GM23338 (cell line): ENCODE measurements around the gene POFUT2. TPM values are rescaled to one million over a fixed set of nuclear protein-coding genes. Genes with fewer than 3 reads are reported as not detected.

Experiments
- ATAC-seq: fragments of 200-7000 bp; cut with Tn5 transposase; 3 replicates; pipeline ENCODE4 v1.9.1; 2020
- DNase-seq: peaks from one replicate; pipeline ENCODE4 v3.0.0-alpha.2; 2015; ENCODE audit warnings: low spot score
- H2AFZ ChIP-seq: fragments of 200-600 bp; sonication (generic); 2 replicates; pipeline ENCODE4 v1.8.0; 2016; ENCODE audit warnings: antibody characterized with exemption, mild to moderate bottlenecking, moderate library complexity
- H3F3A ChIP-seq: fragments of 200-600 bp; sonication (generic); replicated peaks from 2 replicates; pipeline ENCODE4 v1.8.0; 2017; ENCODE audit warnings: antibody characterized with exemption, mixed run types, low read depth
- H3K27ac ChIP-seq: fragments of 200-600 bp; sonication (generic); 2 replicates; pipeline ENCODE4 v1.6.1; 2016; ENCODE audit warnings: low read depth
- H3K27me3 ChIP-seq: fragments of 200-600 bp; sonication (generic); 2 replicates; pipeline ENCODE4 v1.8.0; 2016; ENCODE audit warnings: mild to moderate bottlenecking, mixed run types, moderate library complexity; ENCODE audit not compliant: insufficient read depth
- H3K36me3 ChIP-seq: fragments of 200-600 bp; sonication (generic); 2 replicates; pipeline ENCODE4 v1.8.0; 2016; ENCODE audit warnings: mild to moderate bottlenecking; ENCODE audit not compliant: insufficient read depth
- H3K4me1 ChIP-seq: fragments of 200-600 bp; sonication (generic); 2 replicates; pipeline ENCODE4 v1.8.0; 2016; ENCODE audit warnings: mild to moderate bottlenecking, moderate library complexity; ENCODE audit not compliant: insufficient read depth
- H3K4me2 ChIP-seq: fragments of 200-600 bp; sonication (generic); 2 replicates; pipeline ENCODE4 v1.7.1; 2017; ENCODE audit warnings: mixed run types
- H3K4me3 ChIP-seq: fragments of 200-600 bp; sonication (generic); 2 replicates; pipeline ENCODE4 v1.6.1; 2016; ENCODE audit warnings: mixed run types
- H3K79me2 ChIP-seq: fragments of 200-600 bp; sonication (generic); replicated peaks from 2 replicates; pipeline ENCODE4 v1.8.0; 2017; ENCODE audit warnings: mild to moderate bottlenecking; ENCODE audit not compliant: insufficient read depth
- H3K9me2 ChIP-seq: fragments of 200-600 bp; sonication (generic); 2 replicates; pipeline ENCODE4 v1.8.0; 2017; ENCODE audit not compliant: insufficient read depth
- H4K20me1 ChIP-seq: fragments of 200-600 bp; sonication (generic); replicated peaks from 2 replicates; pipeline ENCODE4 v1.8.0; 2017; ENCODE audit warnings: mild to moderate bottlenecking; ENCODE audit not compliant: insufficient read depth
- H3K27ac Mint-ChIP-seq: 2 replicates; pipeline ENCODE4 v1.8.0; 2020; ENCODE audit warnings: inconsistent platforms, mild to moderate bottlenecking, moderate library complexity, mixed read lengths
- H3K27me3 Mint-ChIP-seq: 3 replicates; pipeline ENCODE4 v1.8.0; 2022; ENCODE audit warnings: low read depth, mild to moderate bottlenecking, moderate library complexity, mixed read lengths, inconsistent platforms; ENCODE audit not compliant: insufficient read depth, poor library complexity
- H3K36me3 Mint-ChIP-seq: 3 replicates; pipeline ENCODE4 v1.8.0; 2021; ENCODE audit warnings: low read depth, mild to moderate bottlenecking, inconsistent platforms, moderate library complexity, mixed read lengths
- H3K4me1 Mint-ChIP-seq: 3 replicates; pipeline ENCODE4 v1.8.0; 2020; ENCODE audit warnings: mild to moderate bottlenecking, inconsistent platforms, mixed read lengths
- H3K4me3 Mint-ChIP-seq: 3 replicates; pipeline ENCODE4 v1.8.0; 2021; ENCODE audit warnings: moderate library complexity, mild to moderate bottlenecking, inconsistent platforms, mixed read lengths
- H3K9me3 Mint-ChIP-seq: 3 replicates; pipeline ENCODE4 v1.8.0; 2020; ENCODE audit warnings: moderate library complexity, mild to moderate bottlenecking, inconsistent platforms, mixed read lengths
- CREB1 ChIP-seq: fragments of 250-450 bp; sonication (Bioruptor Pico); IDR thresholded peaks from 2 replicates; pipeline ENCODE4 v1.5.0; 2020; ENCODE audit warnings: low read depth, mild to moderate bottlenecking, moderate library complexity
- CTCF ChIP-seq, 2 experiments: fragments of 200-600 bp in 1 of 2; sonication (generic) in 1 of 2; conservative IDR thresholded peaks; 2 replicates each; pipeline versions ENCODE4 v1.5.1 to v1.6.1; 2016 to 2017; ENCODE audit warnings: antibody characterized with exemption in 2 of 2, low read depth in 2 of 2, mild to moderate bottlenecking in 2 of 2, moderate library complexity in 1 of 2
- EZH2 ChIP-seq: fragments of 200-600 bp; sonication (generic); IDR thresholded peaks from one replicate; pipeline ENCODE4 v1.8.0; 2017; ENCODE audit warnings: antibody characterized with exemption, mild to moderate bottlenecking, low read depth; ENCODE audit not compliant: unreplicated experiment
- JUNB ChIP-seq: IDR thresholded peaks from one replicate; pipeline ENCODE4 v1.6.1; 2016; ENCODE audit warnings: antibody characterized with exemption; ENCODE audit not compliant: unreplicated experiment
- NANOG ChIP-seq: IDR thresholded peaks from 2 replicates; pipeline ENCODE4 v1.6.1; 2016; ENCODE audit warnings: antibody characterized with exemption, borderline replicate concordance
- POLR2AphosphoS5 ChIP-seq: IDR thresholded peaks from 2 replicates; pipeline ENCODE4 v1.6.1; 2016; ENCODE audit warnings: antibody characterized with exemption, low read depth
- STAT1 ChIP-seq: IDR thresholded peaks from one replicate; pipeline ENCODE4 v1.6.1; 2016; ENCODE audit warnings: antibody characterized with exemption; ENCODE audit not compliant: unreplicated experiment
- ZNF114 ChIP-seq: fragments of 250-450 bp; sonication (Bioruptor Pico); IDR thresholded peaks from 2 replicates; pipeline ENCODE4 v1.5.0; 2020; ENCODE audit warnings: mild to moderate bottlenecking, moderate library complexity
- ZNF331 ChIP-seq: fragments of 250-450 bp; sonication (Bioruptor Pico); IDR thresholded peaks from 2 replicates; pipeline ENCODE4 v1.5.0; 2020; ENCODE audit warnings: low read depth, mild to moderate bottlenecking, moderate library complexity
- ZNF462 ChIP-seq: fragments of 250-450 bp; sonication (Bioruptor Pico); IDR thresholded peaks from 2 replicates; pipeline ENCODE4 v1.5.0; 2020; ENCODE audit warnings: mild to moderate bottlenecking, moderate library complexity
- polyA plus RNA-seq: library from polyadenylated mRNA; unstranded; fragments of >200 nt; fragmentation: Nextera tagmentation; extraction: Ambion mirVana; gene quantifications from 2 replicates; pipeline ENCODE4 v1.2.1, GENCODE V29; 2016
- total RNA-seq: library from RNA; depleted of rRNA; stranded (reverse); fragments of >200 nt; shearing (Covaris generic); gene quantifications from 2 replicates; pipeline ENCODE4 v1.2.3, GENCODE V29; 2014

The POFUT2 gene
- total and polyA plus RNA-seq, 2 experiments from 2014 or later, result 12.1 to 34.5 TPM

- Histone ChIP-seq H3K36me3 (no peaks in the 10 kb centered on the region; the same call in 1 of the 2 replicates), H3K4me2 (peak overlapping the region; percentile 68), H4K20me1 (no peaks in the 10 kb centered on the region), H3K27ac (no peak overlapping the region), H2AFZ (peak overlapping the region; percentile 90), H3K4me3 (no peak overlapping the region), H3F3A (no peaks in the 10 kb centered on the region), H3K27me3 (no peaks in the 10 kb centered on the region), H3K79me2 (no peaks in the 10 kb centered on the region), H3K4me1 (no peaks in the 10 kb centered on the region), H3K9me2 (no peaks in the 10 kb centered on the region)
- H3K9me3 Mint-ChIP-seq, result peaks cover 19% of the 10 kb centered on the region
- peaks cover 4% of the 10 kb centered on the region for H3K27me3 Mint-ChIP-seq
- no peak for TF ChIP-seq EZH2
- H3K4me3 Mint-ChIP-seq, result peak overlapping the region; percentile 54
- ATAC-seq (peak; percentile 82), DNase-seq (no peak)
- peaks cover 22% of the 10 kb centered on the region for H3K4me1 Mint-ChIP-seq
- no peak overlapping the region for H3K27ac Mint-ChIP-seq
- peaks cover 4% of the 10 kb centered on the region for H3K36me3 Mint-ChIP-seq
These were observed 39.3 kb downstream of the POFUT2 start for GRCh38 chr21:45248301-45248892.

GRCh38 chr21:45246386-45247320 lies 41.0 kb downstream of the POFUT2 start:
- peaks cover 9% of the 10 kb centered on the region for H3K36me3 Mint-ChIP-seq
- H3K9me3 Mint-ChIP-seq, result peaks cover 33% of the 10 kb centered on the region
- DNase-seq, result no peak
- no peak overlapping the region for H3K4me3 Mint-ChIP-seq
- no peak overlapping the region for H3K4me2 ChIP-seq
- H3K36me3 ChIP-seq, result no peaks in the 10 kb centered on the region; the same call in 1 of the 2 replicates
- no peaks in the 10 kb centered on the region for H3K79me2 ChIP-seq
- H3F3A ChIP-seq, result no peaks in the 10 kb centered on the region
- H3K27me3 ChIP-seq, result no peaks in the 10 kb centered on the region
- no peak overlapping the region for H2AFZ ChIP-seq
- no peak for ATAC-seq
- TF ChIP-seq CREB1 (CRISPR knock-in tag) (no peak), ZNF331 (CRISPR knock-in tag) (no peak), ZNF462 (no peak), ZNF114 (no peak), NANOG (no peak), CTCF (conservative IDR thresholded peaks at IDR 0.05; ENCODE audit: low read depth in 2 of 2) (no peak), JUNB (no peak), STAT1 (no peak), POLR2AphosphoS5 (no peak), EZH2 (no peak)
- H3K4me1 Mint-ChIP-seq, result peaks cover 22% of the 10 kb centered on the region
- no peak overlapping the region for H3K4me3 ChIP-seq
- H4K20me1 ChIP-seq, result no peaks in the 10 kb centered on the region
- no peak overlapping the region for H3K27ac Mint-ChIP-seq
- H3K9me2 ChIP-seq, result no peaks in the 10 kb centered on the region
- H3K27ac ChIP-seq, result no peak overlapping the region
- peaks cover 4% of the 10 kb centered on the region for H3K27me3 Mint-ChIP-seq
- H3K4me1 ChIP-seq, result no peaks in the 10 kb centered on the region
